ENCODE data around the gene TMEM141. TPM values are rescaled to one million over a fixed set of nuclear protein-coding genes. Genes with fewer than 3 reads are reported as not detected.
A peak's percentile ranks its signal among the peaks of the same experiment; 100 is the strongest.
"Not testable (repeated sequence)": the region's sequence is repeated elsewhere in the genome, so short reads cannot be mapped to it uniquely, and the experiment has no call there.

The TMEM141 gene
- total RNA-seq, 1 experiment from 2014 or later, result 70.4 TPM

DNA sequence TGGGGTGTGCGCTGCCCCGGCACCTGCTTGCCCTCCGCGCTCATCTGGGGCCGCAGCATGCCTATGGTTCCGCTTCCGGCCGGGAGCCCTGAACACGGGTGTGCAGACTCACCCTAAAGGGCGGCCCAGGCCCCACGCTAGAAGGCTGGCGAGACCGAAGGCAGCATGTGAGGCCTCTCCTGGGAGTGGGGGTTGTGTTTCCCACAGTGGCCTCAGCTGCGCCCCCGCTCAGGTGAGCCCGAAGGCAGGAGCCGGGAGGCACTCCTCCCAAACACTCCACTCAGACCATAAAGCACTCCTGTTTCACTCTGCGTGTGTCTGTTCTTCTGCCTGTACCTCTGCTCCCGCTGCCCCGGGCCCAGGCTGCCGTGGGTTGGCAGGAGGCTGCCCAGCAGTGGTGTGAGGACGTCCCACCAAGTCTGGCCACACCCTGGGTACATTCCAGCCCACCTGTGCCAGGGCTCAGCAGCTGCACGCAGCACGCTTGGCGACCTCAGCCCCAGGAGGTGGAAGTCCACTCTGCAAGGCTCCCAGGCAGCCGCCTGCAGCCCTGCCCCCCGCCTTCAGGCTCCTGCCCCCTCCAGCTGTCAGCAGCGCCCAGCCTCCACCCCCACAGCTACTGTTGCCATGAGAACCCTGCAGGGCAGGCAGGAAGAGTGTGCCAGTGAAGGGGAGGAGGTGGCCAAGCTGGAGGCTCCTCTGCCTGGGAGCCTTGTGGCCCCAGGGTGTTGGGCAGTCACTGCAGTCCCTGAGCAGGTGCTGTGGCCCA is 49.9 kb downstream of the TMEM141 start:
- peak; percentile 62 for DNase-seq (ENCODE audit: unreplicated experiment)
- no peak overlapping the region for H3K4me3 Mint-ChIP-seq (ENCODE audit: unreplicated experiment)
- H3K4me1 Mint-ChIP-seq (ENCODE audit: insufficient read depth, unreplicated experiment), result peaks cover 18% of the 10 kb centered on the region
- H3K36me3 Mint-ChIP-seq (ENCODE audit: insufficient read depth, unreplicated experiment), result peaks cover 41% of the 10 kb centered on the region
- no peaks in the 10 kb centered on the region for H3K27me3 Mint-ChIP-seq (ENCODE audit: insufficient read depth, unreplicated experiment)
- BruUV-seq (replicated peaks), result no TSS peak
- intact Hi-C loops (cut with micrococcal nuclease), result loop anchor here (10.0 kb wide), 1 partner anchor 104 kb away; the partner anchor contains the start of genes C8G and FBXW5
- no peak overlapping the region for H3K27ac Mint-ChIP-seq (ENCODE audit: low read depth, unreplicated experiment)
- POLR2A ChIA-PET, result interaction anchor here (1.0 to 2.0 kb wide), 3 partner anchors 28 to 32 kb away, joined by 3 to 10 read pairs (median 3); no protein-coding TSS in a partner anchor
- CTCF ChIA-PET, result interaction anchor here (0.6 to 2.3 kb wide), 7 partner anchors 11 to 194 kb away, joined by 3 to 8 read pairs (median 3); partner anchors contain the start of gene RABL6
- no peaks in the 10 kb centered on the region for H3K9me3 Mint-ChIP-seq (ENCODE audit: unreplicated experiment)
- TF ChIP-seq, protein P1, sequence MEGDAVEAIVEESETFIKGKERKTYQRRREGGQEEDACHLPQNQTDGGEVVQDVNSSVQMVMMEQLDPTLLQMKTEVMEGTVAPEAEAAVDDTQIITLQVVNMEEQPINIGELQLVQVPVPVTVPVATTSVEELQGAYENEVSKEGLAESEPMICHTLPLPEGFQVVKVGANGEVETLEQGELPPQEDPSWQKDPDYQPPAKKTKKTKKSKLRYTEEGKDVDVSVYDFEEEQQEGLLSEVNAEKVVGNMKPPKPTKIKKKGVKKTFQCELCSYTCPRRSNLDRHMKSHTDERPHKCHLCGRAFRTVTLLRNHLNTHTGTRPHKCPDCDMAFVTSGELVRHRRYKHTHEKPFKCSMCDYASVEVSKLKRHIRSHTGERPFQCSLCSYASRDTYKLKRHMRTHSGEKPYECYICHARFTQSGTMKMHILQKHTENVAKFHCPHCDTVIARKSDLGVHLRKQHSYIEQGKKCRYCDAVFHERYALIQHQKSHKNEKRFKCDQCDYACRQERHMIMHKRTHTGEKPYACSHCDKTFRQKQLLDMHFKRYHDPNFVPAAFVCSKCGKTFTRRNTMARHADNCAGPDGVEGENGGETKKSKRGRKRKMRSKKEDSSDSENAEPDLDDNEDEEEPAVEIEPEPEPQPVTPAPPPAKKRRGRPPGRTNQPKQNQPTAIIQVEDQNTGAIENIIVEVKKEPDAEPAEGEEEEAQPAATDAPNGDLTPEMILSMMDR (IDR thresholded peaks at IDR 0.05; ENCODE audit: unreplicated experiment), result no peak

DNA sequence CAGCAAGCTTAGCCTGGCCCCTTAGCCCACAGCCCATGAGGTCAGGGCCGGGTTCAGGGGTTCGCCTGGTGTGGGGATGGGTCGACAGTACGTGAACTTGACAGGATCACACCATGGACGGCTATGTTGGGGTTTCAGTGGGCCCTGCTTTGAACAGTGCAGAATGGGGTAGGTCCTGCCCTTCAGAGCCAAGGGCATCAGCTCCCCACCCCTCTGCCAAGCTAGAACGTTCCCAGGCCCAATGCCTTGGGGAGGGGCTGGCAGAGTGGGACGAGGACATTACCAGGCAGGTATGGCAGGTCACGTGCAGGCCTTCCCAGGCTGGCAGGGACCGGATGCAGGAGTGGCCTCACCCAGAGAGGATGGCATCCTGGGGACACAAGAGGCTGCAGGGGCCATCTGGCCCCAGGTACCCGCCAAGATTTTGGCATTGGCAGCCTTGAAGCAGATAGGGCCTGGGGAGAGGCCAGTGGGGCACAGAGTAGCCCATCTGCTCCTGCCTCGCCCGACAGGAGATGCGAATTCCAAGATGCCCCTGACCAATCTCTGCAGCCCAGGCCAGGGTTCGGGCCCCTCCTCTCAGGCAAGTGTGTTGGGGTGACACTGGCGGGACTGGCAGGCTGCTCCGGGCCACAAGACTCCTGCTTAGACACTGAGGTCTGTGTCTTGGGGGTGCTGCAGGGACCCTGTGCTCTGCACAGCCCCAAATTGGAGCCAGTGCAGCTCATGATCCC is 50.7 kb downstream of the TMEM141 start:
- BruUV-seq (replicated peaks); H3K27me3 Mint-ChIP-seq (ENCODE audit: insufficient read depth, unreplicated experiment); DNase-seq (ENCODE audit: unreplicated experiment); H3K9me3 Mint-ChIP-seq (ENCODE audit: unreplicated experiment); H3K27ac Mint-ChIP-seq (ENCODE audit: low read depth, unreplicated experiment): not testable (repeated sequence)
- CTCF ChIA-PET, result interaction anchor here (0.6 to 2.3 kb wide), 11 partner anchors 9 to 187 kb away, joined by 3 to 8 read pairs (median 4); partner anchors contain the start of gene RABL6
- intact Hi-C loops (cut with micrococcal nuclease), result loop anchor here (2.0 to 10.0 kb wide), 2 partner anchors 103 to 193 kb away; partner anchors contain the start of genes C8G and FBXW5
- Mint-ChIP-seq H3K36me3 (ENCODE audit: insufficient read depth, unreplicated experiment) (peaks cover 41% of the 10 kb centered on the region), H3K4me3 (ENCODE audit: unreplicated experiment) (peak overlapping the region; percentile 67), H3K4me1 (ENCODE audit: insufficient read depth, unreplicated experiment) (peaks cover 18% of the 10 kb centered on the region)
- POLR2A ChIA-PET, result interaction anchor here (0.6 to 2.0 kb wide), 7 partner anchors 10 to 193 kb away, joined by 3 to 10 read pairs (median 3); partner anchors contain the start of gene MAMDC4

DNA sequence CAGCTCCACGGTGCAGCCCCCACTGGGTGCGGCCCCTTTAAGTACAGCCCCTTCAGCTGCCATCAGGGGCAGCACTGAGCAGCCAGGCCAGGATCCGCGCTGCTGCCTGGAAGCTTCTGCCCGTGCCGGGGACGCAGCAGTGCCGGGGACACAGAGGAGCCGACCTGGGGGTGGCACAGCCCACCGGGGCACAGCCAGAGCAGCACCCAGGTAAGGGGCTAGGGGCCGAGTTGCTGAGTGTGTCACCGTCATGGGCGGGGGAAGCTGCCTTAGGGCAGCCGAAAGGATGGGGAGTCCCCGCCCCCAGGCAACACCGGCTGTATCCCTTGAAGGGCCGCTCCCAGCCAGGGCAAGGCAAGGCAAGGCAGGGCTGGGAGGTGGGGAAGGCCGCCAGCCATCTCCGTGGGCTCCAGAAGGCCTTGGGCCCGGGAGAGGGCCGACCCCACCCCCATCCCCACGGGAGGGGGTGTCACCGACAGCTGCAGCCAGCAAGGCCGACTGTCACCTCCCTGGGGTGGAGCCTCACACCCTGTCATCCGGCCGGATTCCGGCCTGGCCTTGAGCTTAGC is 51.3 kb downstream of the TMEM141 start, which contains the start of gene AJM1:
AJM1 (plus strand) TSS at position 99 of the 569 bp plus-strand sequence. CDS start 1,937 bp downstream, outside the sequence.
- POLR2A ChIA-PET, result interaction anchor here (0.6 to 2.0 kb wide), 7 partner anchors 9 to 193 kb away, joined by 3 to 10 read pairs (median 4); partner anchors contain the start of gene MAMDC4
- H3K27me3 Mint-ChIP-seq (ENCODE audit: insufficient read depth, unreplicated experiment); BruUV-seq (replicated peaks); H3K27ac Mint-ChIP-seq (ENCODE audit: low read depth, unreplicated experiment); H3K9me3 Mint-ChIP-seq (ENCODE audit: unreplicated experiment): not testable (repeated sequence)
- intact Hi-C loops (cut with micrococcal nuclease), result loop anchor here (2.0 to 10.0 kb wide), 2 partner anchors 102 to 192 kb away; partner anchors contain the start of genes C8G and FBXW5
- Mint-ChIP-seq H3K36me3 (ENCODE audit: insufficient read depth, unreplicated experiment) (peaks cover 44% of the 10 kb centered on the region), H3K4me3 (ENCODE audit: unreplicated experiment) (peak within 1 kb of the TSS; percentile 67), H3K4me1 (ENCODE audit: insufficient read depth, unreplicated experiment) (peaks cover 18% of the 10 kb centered on the region)
- TF ChIP-seq, protein P1 (IDR thresholded peaks at IDR 0.05; ENCODE audit: unreplicated experiment), result peak; percentile 88
- CTCF ChIA-PET, result interaction anchor here (0.5 to 2.3 kb wide), 19 partner anchors 10 to 229 kb away, joined by 3 to 8 read pairs (median 3); partner anchors contain the start of gene RABL6
- peak; percentile 77 for DNase-seq (ENCODE audit: unreplicated experiment)

Small RNA genes within 50 kb of the gene (microRNA-seq; reads per million reads assigned to microRNA genes)
- gene MIR4292 (not detected), gene MIR6722 (not detected)

Other genes with a start within 250 kb of the TMEM141 start
- 37.5 and 53.4 TPM in 2 replicates for gene NOTCH1, start 245.3 kb upstream of the TMEM141 start, total RNA-seq (2022)
- gene EGFL7, start 128.4 kb upstream of the TMEM141 start, total RNA-seq (2022), result 3.9 and 4.3 TPM in 2 replicates
- gene AGPAT2, start 103.9 kb upstream of the TMEM141 start, total RNA-seq (2022), result 30.4 and 33.3 TPM in 2 replicates
- gene DIPK1B, start 78.8 kb upstream of the TMEM141 start, total RNA-seq (2022), result not detected in 2 replicates
- not detected in 2 replicates for gene LCN10, start 48.4 kb upstream of the TMEM141 start, total RNA-seq (2022)
- gene LCN6, start 42.8 kb upstream of the TMEM141 start, total RNA-seq (2022), result not detected in 2 replicates
- gene LCN8, start 33.1 kb upstream of the TMEM141 start, total RNA-seq (2022), result not detected in 2 replicates
- not detected in 2 replicates for gene LCN15, start 26.8 kb upstream of the TMEM141 start, total RNA-seq (2022)
- gene CCDC183, start 5.0 kb downstream of the TMEM141 start, total RNA-seq (2022), result 0.26 and 1.3 TPM in 2 replicates
- 77.8 and 84.2 TPM in 2 replicates for gene RABL6, start 16.6 kb downstream of the TMEM141 start, total RNA-seq (2022)
- 5.6 and 5.7 TPM in 2 replicates for gene AJM1, start 51.1 kb downstream of the TMEM141 start, total RNA-seq (2022)
- 173 and 193 TPM in 2 replicates for gene PHPT1, start 58.1 kb downstream of the TMEM141 start, total RNA-seq (2022)
- 11.8 and 14.1 TPM in 2 replicates for gene MAMDC4, start 61.0 kb downstream of the TMEM141 start, total RNA-seq (2022)
- gene EDF1, start 75.0 kb downstream of the TMEM141 start, total RNA-seq (2022), result 480 and 581 TPM in 2 replicates
- gene TRAF2, start 95.2 kb downstream of the TMEM141 start, total RNA-seq (2022), result 10.7 and 14.1 TPM in 2 replicates
- gene FBXW5, start 153.4 kb downstream of the TMEM141 start, total RNA-seq (2022), result 88.8 and 100 TPM in 2 replicates
- gene C8G, start 153.9 kb downstream of the TMEM141 start, total RNA-seq (2022), result 1.0 and 1.1 TPM in 2 replicates
- gene LCN12, start 160.9 kb downstream of the TMEM141 start, total RNA-seq (2022), result 0.86 and 1.2 TPM in 2 replicates
- gene PTGDS, start 186.2 kb downstream of the TMEM141 start, total RNA-seq (2022), result 1.1 and 1.8 TPM in 2 replicates
- gene LCNL1, start 191.6 kb downstream of the TMEM141 start, total RNA-seq (2022), result not detected in 2 replicates
- gene PAXX, start 201.1 kb downstream of the TMEM141 start, total RNA-seq (2022), result 43.6 and 57.9 TPM in 2 replicates
- 1.2 and 4.2 TPM in 2 replicates for gene CLIC3, start 205.2 kb downstream of the TMEM141 start, total RNA-seq (2022)
- 20.0 and 21.7 TPM in 2 replicates for gene ABCA2, start 236.9 kb downstream of the TMEM141 start, total RNA-seq (2022)
- gene FUT7, start 240.7 kb downstream of the TMEM141 start, total RNA-seq (2022), result 0.12 TPM in 1 of 2 replicates, not detected in the other

Measured in MCF 10A (cell line).